ENCODE measurements around the gene KREMEN2.

KREMEN2 gene

GRCh38 chr16:2923481-2923880 lies 40.6 kb upstream of the KREMEN2 start:
- no peak overlapping the region for H2BK15ac ChIP-seq (ENCODE audit: low read length)
- no peak overlapping the region for H2BK12ac ChIP-seq (ENCODE audit: low read length)
- H3K79me1 ChIP-seq (ENCODE audit: low read depth, low read length), result peaks cover 5% of the 10 kb centered on the region

DNA sequence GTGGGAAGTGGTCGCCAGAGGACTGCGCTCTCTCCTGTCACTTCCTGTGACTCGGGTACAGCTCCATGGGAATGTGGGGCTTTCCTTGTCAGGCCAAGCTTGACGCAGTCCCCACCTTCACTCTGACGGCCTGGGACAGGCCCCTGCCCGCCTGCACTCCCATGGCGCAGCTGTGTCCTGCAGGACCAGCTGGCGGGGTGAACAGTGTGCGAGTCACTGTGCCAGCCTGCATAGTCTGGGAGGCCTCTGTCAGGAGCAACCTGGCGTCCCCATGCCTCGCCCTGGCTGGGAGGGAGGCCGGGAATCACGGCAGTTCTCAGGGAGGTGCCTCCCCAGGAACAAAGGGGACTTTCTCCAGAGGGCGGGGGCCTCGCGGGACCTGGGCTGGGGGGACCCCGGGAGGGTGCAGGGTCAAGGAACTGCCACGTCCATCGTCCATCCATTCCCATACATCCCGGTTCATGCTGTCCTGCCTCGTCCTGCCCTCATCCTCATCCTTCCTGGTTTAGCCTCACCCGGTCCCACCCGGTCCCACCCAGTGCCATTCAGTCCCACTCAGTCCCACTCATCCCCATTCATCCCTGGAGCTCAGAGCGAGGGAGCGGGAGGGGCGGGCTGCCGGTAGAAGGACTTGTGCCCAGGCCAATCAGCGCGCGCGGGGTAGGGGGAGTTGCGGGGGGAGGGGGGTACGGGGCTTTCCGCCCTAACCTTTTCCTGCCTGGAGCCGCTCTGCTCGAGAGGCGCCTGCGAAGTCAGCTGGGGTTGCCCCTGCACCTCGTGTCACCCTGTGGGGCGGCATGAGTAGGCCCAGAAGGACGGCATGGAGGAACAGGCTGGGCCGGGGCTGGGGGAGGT lies 38.9 kb upstream of the KREMEN2 start:
- H4K91ac ChIP-seq (ENCODE audit: low read depth, low read length, poor library complexity), result peak overlapping the region; percentile 85
- H3K4me3 ChIP-seq (ENCODE audit: low read length in 2 of 2), result peak overlapping the region in 1 of 2 donors; percentile 67
- H3K27ac ChIP-seq (replicated peaks; ENCODE audit: low read length), result no peak overlapping the region
- peak overlapping the region; percentile 41 for H2BK120ac ChIP-seq (ENCODE audit: low read depth, low read length)
- no peaks in the 10 kb centered on the region for H3K27me3 ChIP-seq (ENCODE audit: control insufficient read depth in 3 of 3, insufficient read depth in 3 of 3, low read depth in 1 of 3, low read length in 3 of 3)
- H3K4ac ChIP-seq (ENCODE audit: low read length), result no peak overlapping the region
- H3K79me1 ChIP-seq (ENCODE audit: low read depth, low read length), result peaks cover 5% of the 10 kb centered on the region
- no peak overlapping the region for H4K8ac ChIP-seq (ENCODE audit: low read depth, low read length)
- H2AK5ac ChIP-seq (ENCODE audit: low read depth, low read length), result peak overlapping the region; percentile 93
- H3K18ac ChIP-seq (ENCODE audit: low read length), result peak overlapping the region; percentile 93
- peak; percentile 36 for DNase-seq (ENCODE audit: low spot score)
- H3K9me3 ChIP-seq (replicated peaks in 1 of 2; ENCODE audit: control insufficient read depth in 2 of 2, insufficient read depth in 1 of 2, low read depth in 1 of 2, low read length in 2 of 2), result no peaks in the 10 kb centered on the region
- peak overlapping the region; percentile 18 for H3K4me2 ChIP-seq (ENCODE audit: insufficient read depth, low read length, poor library complexity, severe bottlenecking)
- H2BK15ac ChIP-seq (ENCODE audit: low read length), result no peak overlapping the region
- WGBS, 2 donors (ENCODE audit: extremely low coverage in 2 of 2, insufficient read length in 2 of 2, insufficient replicate concordance in 1 of 2), result no CpG with 5 or more reads among the region's 42 CpGs
- H3K9ac ChIP-seq (ENCODE audit: low read depth, low read length, poor library complexity), result peak overlapping the region; percentile 44
- peak overlapping the region; percentile 39 for H2BK5ac ChIP-seq (ENCODE audit: low read length)
- peaks cover 0 to 17% of the 10 kb centered on the region in 2 donors for H3K4me1 ChIP-seq (ENCODE audit: control insufficient read depth in 2 of 2, insufficient read depth in 1 of 2, low read depth in 1 of 2, low read length in 2 of 2)
- H2BK12ac ChIP-seq (ENCODE audit: low read length), result no peak overlapping the region
- H3K14ac ChIP-seq (ENCODE audit: low read length), result peak overlapping the region; percentile 47
- H3K23ac ChIP-seq (ENCODE audit: low read depth, low read length, poor library complexity), result peak overlapping the region; percentile 91
- peaks cover 0 to 16% of the 10 kb centered on the region in 2 donors for H3K36me3 ChIP-seq (replicated peaks in 1 of 2; ENCODE audit: control insufficient read depth in 2 of 2, insufficient read depth in 2 of 2, low read length in 2 of 2)
- no peak overlapping the region for H2AFZ ChIP-seq (ENCODE audit: low read length)

More at GRCh38 chr16:2923481-2923880, 40.6 kb upstream of the KREMEN2 start:
- Histone ChIP-seq H3K27ac (replicated peaks; ENCODE audit: low read length) (no peak overlapping the region), H2AFZ (ENCODE audit: low read length) (no peak overlapping the region), H3K4me1 (ENCODE audit: control insufficient read depth in 2 of 2, insufficient read depth in 1 of 2, low read depth in 1 of 2, low read length in 2 of 2) (peaks cover 0 to 14% of the 10 kb centered on the region in 2 donors), H2BK120ac (ENCODE audit: low read depth, low read length) (no peak overlapping the region), H3K14ac (ENCODE audit: low read length) (no peak overlapping the region), H3K9ac (ENCODE audit: low read depth, low read length, poor library complexity) (no peak overlapping the region), H3K4ac (ENCODE audit: low read length) (no peak overlapping the region), H3K27me3 (ENCODE audit: control insufficient read depth in 3 of 3, insufficient read depth in 3 of 3, low read depth in 1 of 3, low read length in 3 of 3) (no peaks in the 10 kb centered on the region), H3K9me3 (replicated peaks in 1 of 2; ENCODE audit: control insufficient read depth in 2 of 2, insufficient read depth in 1 of 2, low read depth in 1 of 2, low read length in 2 of 2) (no peaks in the 10 kb centered on the region), H2AK5ac (ENCODE audit: low read depth, low read length) (no peak overlapping the region), H3K23ac (ENCODE audit: low read depth, low read length, poor library complexity) (no peak overlapping the region), H3K18ac (ENCODE audit: low read length) (no peak overlapping the region), H3K36me3 (replicated peaks in 1 of 2; ENCODE audit: control insufficient read depth in 2 of 2, insufficient read depth in 2 of 2, low read length in 2 of 2) (peaks cover 0 to 16% of the 10 kb centered on the region in 2 donors), H4K91ac (ENCODE audit: low read depth, low read length, poor library complexity) (no peak overlapping the region), H3K4me3 (ENCODE audit: low read length in 2 of 2) (no peak overlapping the region), H3K4me2 (ENCODE audit: insufficient read depth, low read length, poor library complexity, severe bottlenecking) (no peak overlapping the region), H2BK5ac (ENCODE audit: low read length) (no peak overlapping the region), H4K8ac (ENCODE audit: low read depth, low read length) (no peak overlapping the region)
- no peak for DNase-seq (ENCODE audit: low spot score)
- WGBS, 2 donors (ENCODE audit: extremely low coverage in 2 of 2, insufficient read length in 2 of 2, insufficient replicate concordance in 1 of 2), result no CpG with 5 or more reads among the region's 14 CpGs

DNA sequence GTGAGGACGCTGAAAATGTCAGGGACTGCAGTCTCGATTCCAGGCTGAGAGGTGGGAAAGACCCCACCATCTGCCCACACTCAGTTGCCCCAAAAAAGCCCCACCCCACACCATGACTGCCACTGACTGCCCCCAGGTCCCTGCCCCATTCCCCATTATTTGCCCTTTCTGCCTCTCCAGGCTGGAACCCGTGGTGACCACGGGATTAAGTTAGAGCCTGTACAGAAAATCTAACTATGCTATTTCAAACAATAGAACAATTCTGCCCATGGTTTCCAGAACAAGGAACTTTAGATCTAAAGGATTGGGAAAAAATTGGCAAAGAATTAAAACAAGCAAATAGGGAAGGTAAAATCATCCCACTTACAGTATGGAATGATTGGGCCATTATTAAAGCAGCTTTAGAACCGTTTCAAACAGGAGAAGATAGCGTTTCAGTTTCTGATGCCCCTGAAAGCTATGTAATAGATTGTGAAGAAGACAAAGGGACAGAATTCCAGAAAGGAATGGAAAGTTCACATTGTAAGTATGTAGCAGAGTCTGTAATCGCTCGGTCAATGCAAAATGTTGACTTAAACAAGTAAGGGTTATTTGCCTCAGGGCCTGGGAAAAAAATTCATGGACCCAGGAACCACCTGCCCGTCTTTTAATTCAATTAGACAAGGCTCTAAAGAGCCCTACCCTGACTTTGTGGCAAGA lies 38.0 kb upstream of the KREMEN2 start:
- no peak overlapping the region for H3K23ac ChIP-seq (ENCODE audit: low read depth, low read length, poor library complexity)
- no peak for DNase-seq (ENCODE audit: low spot score)
- H2BK120ac ChIP-seq (ENCODE audit: low read depth, low read length), result peak overlapping the region; percentile 41
- no peak overlapping the region for H3K27ac ChIP-seq (replicated peaks; ENCODE audit: low read length)
- peak overlapping the region; percentile 72 for H4K8ac ChIP-seq (ENCODE audit: low read depth, low read length)
- no peaks in the 10 kb centered on the region for H3K27me3 ChIP-seq (ENCODE audit: control insufficient read depth in 3 of 3, insufficient read depth in 3 of 3, low read depth in 1 of 3, low read length in 3 of 3)
- peaks cover 0 to 17% of the 10 kb centered on the region in 2 donors for H3K4me1 ChIP-seq (ENCODE audit: control insufficient read depth in 2 of 2, insufficient read depth in 1 of 2, low read depth in 1 of 2, low read length in 2 of 2)
- no peak overlapping the region for H3K4me3 ChIP-seq (ENCODE audit: low read length in 2 of 2)
- no peak overlapping the region for H3K14ac ChIP-seq (ENCODE audit: low read length)
- peaks cover 0 to 15% of the 10 kb centered on the region in 2 donors for H3K36me3 ChIP-seq (replicated peaks in 1 of 2; ENCODE audit: control insufficient read depth in 2 of 2, insufficient read depth in 2 of 2, low read length in 2 of 2)
- H2BK15ac ChIP-seq (ENCODE audit: low read length), result no peak overlapping the region
- peak overlapping the region; percentile 18 for H3K4me2 ChIP-seq (ENCODE audit: insufficient read depth, low read length, poor library complexity, severe bottlenecking)
- no peak overlapping the region for H2BK5ac ChIP-seq (ENCODE audit: low read length)
- H3K79me1 ChIP-seq (ENCODE audit: low read depth, low read length), result peaks cover 5% of the 10 kb centered on the region
- no peak overlapping the region for H4K91ac ChIP-seq (ENCODE audit: low read depth, low read length, poor library complexity)
- no peaks in the 10 kb centered on the region for H3K9me3 ChIP-seq (replicated peaks in 1 of 2; ENCODE audit: control insufficient read depth in 2 of 2, insufficient read depth in 1 of 2, low read depth in 1 of 2, low read length in 2 of 2)
- no peak overlapping the region for H3K4ac ChIP-seq (ENCODE audit: low read length)
- peak overlapping the region; percentile 93 for H2AK5ac ChIP-seq (ENCODE audit: low read depth, low read length)
- no peak overlapping the region for H2AFZ ChIP-seq (ENCODE audit: low read length)
- peak overlapping the region; percentile 44 for H3K9ac ChIP-seq (ENCODE audit: low read depth, low read length, poor library complexity)
- no CpG with 5 or more reads among the region's 9 CpGs for WGBS, 2 donors (ENCODE audit: extremely low coverage in 2 of 2, insufficient read length in 2 of 2, insufficient replicate concordance in 1 of 2)
- H2BK12ac ChIP-seq (ENCODE audit: low read length), result no peak overlapping the region
- H3K18ac ChIP-seq (ENCODE audit: low read length), result peak overlapping the region; percentile 93

DNA sequence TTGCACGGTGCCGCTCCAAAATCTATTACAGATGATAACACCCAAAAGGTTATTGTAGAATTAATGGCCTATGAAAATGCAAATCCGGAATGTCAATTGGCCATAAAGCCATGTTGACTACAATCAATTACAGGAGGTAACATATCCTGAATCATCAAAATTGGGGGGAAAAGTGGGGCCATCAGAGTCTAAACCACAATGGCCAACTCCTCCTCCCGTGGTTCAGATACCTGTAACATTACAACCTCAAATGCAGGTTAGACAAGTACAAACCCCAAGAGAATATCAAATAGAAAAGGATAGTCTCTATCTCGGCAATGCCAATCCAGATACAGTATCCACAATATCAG lies 37.5 kb upstream of the KREMEN2 start:
- H3K36me3 ChIP-seq (replicated peaks in 1 of 2; ENCODE audit: control insufficient read depth in 2 of 2, insufficient read depth in 2 of 2, low read length in 2 of 2), result peaks cover 0 to 15% of the 10 kb centered on the region in 2 donors
- no peaks in the 10 kb centered on the region for H3K27me3 ChIP-seq (ENCODE audit: control insufficient read depth in 3 of 3, insufficient read depth in 3 of 3, low read depth in 1 of 3, low read length in 3 of 3)
- H4K8ac ChIP-seq (ENCODE audit: low read depth, low read length), result no peak overlapping the region
- no peak overlapping the region for H3K4me3 ChIP-seq (ENCODE audit: low read length in 2 of 2)
- H2BK12ac ChIP-seq (ENCODE audit: low read length), result no peak overlapping the region
- no peak overlapping the region for H4K91ac ChIP-seq (ENCODE audit: low read depth, low read length, poor library complexity)
- no peak overlapping the region for H2AK5ac ChIP-seq (ENCODE audit: low read depth, low read length)
- H3K4ac ChIP-seq (ENCODE audit: low read length), result no peak overlapping the region
- H3K14ac ChIP-seq (ENCODE audit: low read length), result no peak overlapping the region
- no peaks in the 10 kb centered on the region for H3K9me3 ChIP-seq (replicated peaks in 1 of 2; ENCODE audit: control insufficient read depth in 2 of 2, insufficient read depth in 1 of 2, low read depth in 1 of 2, low read length in 2 of 2)
- H3K9ac ChIP-seq (ENCODE audit: low read depth, low read length, poor library complexity), result no peak overlapping the region
- H2AFZ ChIP-seq (ENCODE audit: low read length), result peak overlapping the region; percentile 71
- no peak overlapping the region for H3K27ac ChIP-seq (replicated peaks; ENCODE audit: low read length)
- no peak overlapping the region for H2BK5ac ChIP-seq (ENCODE audit: low read length)
- H2BK15ac ChIP-seq (ENCODE audit: low read length), result no peak overlapping the region
- H3K23ac ChIP-seq (ENCODE audit: low read depth, low read length, poor library complexity), result no peak overlapping the region
- no peak overlapping the region for H3K18ac ChIP-seq (ENCODE audit: low read length)
- no peak overlapping the region for H3K4me2 ChIP-seq (ENCODE audit: insufficient read depth, low read length, poor library complexity, severe bottlenecking)
- peaks cover 5% of the 10 kb centered on the region for H3K79me1 ChIP-seq (ENCODE audit: low read depth, low read length)
- DNase-seq (ENCODE audit: low spot score), result no peak
- WGBS, 2 donors (ENCODE audit: extremely low coverage in 2 of 2, insufficient read length in 2 of 2, insufficient replicate concordance in 1 of 2), result no CpG with 5 or more reads among the region's 5 CpGs
- H3K4me1 ChIP-seq (ENCODE audit: control insufficient read depth in 2 of 2, insufficient read depth in 1 of 2, low read depth in 1 of 2, low read length in 2 of 2), result peaks cover 0 to 17% of the 10 kb centered on the region in 2 donors
- no peak overlapping the region for H2BK120ac ChIP-seq (ENCODE audit: low read depth, low read length)

All from neuronal stem cell (in vitro differentiated cells).